Left ventricle myocardium inferior (tissue), 1 donor: ENCODE data around the gene EFHC1. TPM values are rescaled to one million over a fixed set of nuclear protein-coding genes. Genes with fewer than 3 reads are reported as not detected.

ENCODE experiments used
- DNase-seq: peaks from one replicate; pipeline ENCODE4 v3.0.0-alpha.2; 2020
- H3K27ac ChIP-seq: fragments of 200-600 bp; replicated peaks from 2 replicates; pipeline ENCODE4 v1.8.0; 2021
- H3K27me3 ChIP-seq: fragments of 200-600 bp; 2 replicates; pipeline ENCODE4 v1.8.0; 2021; ENCODE audit warnings: low read depth
- H3K36me3 ChIP-seq: fragments of 200-600 bp; 2 replicates; pipeline ENCODE4 v1.8.0; 2021
- H3K4me1 ChIP-seq: fragments of 200-600 bp; 2 replicates; pipeline ENCODE4 v1.8.0; 2021
- H3K4me3 ChIP-seq: fragments of 200-600 bp; 2 replicates; pipeline ENCODE4 v1.8.0; 2021; ENCODE audit warnings: mild to moderate bottlenecking, moderate library complexity
- H3K9me3 ChIP-seq: fragments of 200-600 bp; replicated peaks from 2 replicates; pipeline ENCODE4 v1.8.0; 2021
- intact Hi-C: fragments of 100-400 bp; cut with micrococcal nuclease; formaldehyde crosslinking; loops from one replicate; pipeline ENCODE4 v1.11.0; 2022
- total RNA-seq: library from RNA; stranded (reverse); fragmentation: NEBNext Ultra II Directional; extraction: Animal tissue kit (Norgen Biotek cat#: 25700); gene quantifications from one replicate; pipeline ENCODE4 v1.2.1, GENCODE V29; 2021
- TF ChIP-seq, protein P1 (sequence below): fragments of 200-600 bp; IDR thresholded peaks from 2 replicates; pipeline ENCODE4 v1.8.0; 2021; ENCODE audit warnings: antibody characterized with exemption, mild to moderate bottlenecking, borderline replicate concordance
- donor health status: DM: no; HTN: yes; CAD: no; lungs with severe emphysema.

Gene EFHC1
- total RNA-seq, 1 donor from 2014 or later = 5.7 TPM

DNA sequence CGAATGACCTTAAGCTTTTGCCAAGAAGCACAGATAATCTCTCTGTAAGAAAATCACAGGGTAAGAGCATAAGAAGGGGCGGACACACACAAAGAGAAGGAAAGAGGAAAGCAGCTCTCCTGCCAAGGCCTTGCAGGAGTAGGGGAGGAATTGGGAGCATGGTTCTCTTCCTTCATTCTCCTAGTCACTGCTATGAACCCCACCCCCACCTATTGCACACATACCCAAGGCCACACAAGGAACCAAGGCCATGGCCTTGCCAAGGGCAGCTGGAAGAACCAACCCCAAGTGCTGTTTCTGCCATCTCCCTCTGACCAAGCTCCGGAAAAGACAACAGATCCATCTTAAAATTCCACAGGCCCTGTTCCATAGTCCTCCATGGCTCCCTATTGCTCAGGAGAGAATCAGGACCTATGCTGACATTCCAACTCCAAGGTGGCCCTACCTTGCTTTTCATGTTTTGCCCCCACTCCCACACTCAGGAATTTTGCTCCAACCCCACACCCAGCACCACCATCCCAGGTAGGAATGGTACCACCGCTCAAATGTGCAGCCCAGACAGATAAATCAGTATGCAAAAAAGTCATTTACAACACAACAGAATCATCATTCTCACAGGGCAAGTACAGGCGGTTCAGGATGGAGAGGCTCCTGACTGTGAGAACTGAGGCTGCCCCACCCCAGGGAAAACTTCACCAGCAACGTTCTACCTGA lies 125.4 kb downstream of the EFHC1 start:
- Histone ChIP-seq H3K27me3 (no peaks in the 10 kb centered on the region), H3K27ac (no peak overlapping the region), H3K9me3 (no peaks in the 10 kb centered on the region), H3K4me3 (no peak overlapping the region), H3K4me1 (peaks cover 87% of the 10 kb centered on the region), H3K36me3 (no peaks in the 10 kb centered on the region)
- TF ChIP-seq, protein P1, sequence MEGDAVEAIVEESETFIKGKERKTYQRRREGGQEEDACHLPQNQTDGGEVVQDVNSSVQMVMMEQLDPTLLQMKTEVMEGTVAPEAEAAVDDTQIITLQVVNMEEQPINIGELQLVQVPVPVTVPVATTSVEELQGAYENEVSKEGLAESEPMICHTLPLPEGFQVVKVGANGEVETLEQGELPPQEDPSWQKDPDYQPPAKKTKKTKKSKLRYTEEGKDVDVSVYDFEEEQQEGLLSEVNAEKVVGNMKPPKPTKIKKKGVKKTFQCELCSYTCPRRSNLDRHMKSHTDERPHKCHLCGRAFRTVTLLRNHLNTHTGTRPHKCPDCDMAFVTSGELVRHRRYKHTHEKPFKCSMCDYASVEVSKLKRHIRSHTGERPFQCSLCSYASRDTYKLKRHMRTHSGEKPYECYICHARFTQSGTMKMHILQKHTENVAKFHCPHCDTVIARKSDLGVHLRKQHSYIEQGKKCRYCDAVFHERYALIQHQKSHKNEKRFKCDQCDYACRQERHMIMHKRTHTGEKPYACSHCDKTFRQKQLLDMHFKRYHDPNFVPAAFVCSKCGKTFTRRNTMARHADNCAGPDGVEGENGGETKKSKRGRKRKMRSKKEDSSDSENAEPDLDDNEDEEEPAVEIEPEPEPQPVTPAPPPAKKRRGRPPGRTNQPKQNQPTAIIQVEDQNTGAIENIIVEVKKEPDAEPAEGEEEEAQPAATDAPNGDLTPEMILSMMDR = no peak
- intact Hi-C loops = no loop called here
- no peak for DNase-seq

DNA sequence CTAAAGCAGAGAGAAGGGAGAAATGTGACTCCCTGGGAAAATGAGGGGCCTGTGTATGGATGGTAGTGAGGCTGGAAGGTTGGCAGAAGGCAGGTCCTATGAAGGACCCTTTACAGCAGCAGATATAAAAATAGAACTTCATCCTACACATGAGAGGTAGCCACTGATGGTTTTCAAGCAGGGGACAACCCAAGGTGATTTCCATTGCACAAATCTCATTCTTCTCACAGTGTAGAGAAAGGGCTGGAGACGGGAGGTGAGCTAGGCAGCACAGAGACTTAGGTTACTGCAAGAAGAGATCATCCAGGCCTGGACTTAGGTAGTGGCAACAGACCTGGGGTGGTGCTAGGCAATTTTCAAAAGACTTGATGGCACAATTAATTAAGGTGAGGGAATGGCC lies 126.0 kb downstream of the EFHC1 start:
- Histone ChIP-seq H3K36me3 (no peaks in the 10 kb centered on the region), H3K9me3 (no peaks in the 10 kb centered on the region), H3K4me3 (no peak overlapping the region), H3K27me3 (no peaks in the 10 kb centered on the region), H3K4me1 (peaks cover 87% of the 10 kb centered on the region), H3K27ac (no peak overlapping the region)
- intact Hi-C loops = no loop called here
- no peak for DNase-seq
- TF ChIP-seq, protein P1 = no peak

DNA sequence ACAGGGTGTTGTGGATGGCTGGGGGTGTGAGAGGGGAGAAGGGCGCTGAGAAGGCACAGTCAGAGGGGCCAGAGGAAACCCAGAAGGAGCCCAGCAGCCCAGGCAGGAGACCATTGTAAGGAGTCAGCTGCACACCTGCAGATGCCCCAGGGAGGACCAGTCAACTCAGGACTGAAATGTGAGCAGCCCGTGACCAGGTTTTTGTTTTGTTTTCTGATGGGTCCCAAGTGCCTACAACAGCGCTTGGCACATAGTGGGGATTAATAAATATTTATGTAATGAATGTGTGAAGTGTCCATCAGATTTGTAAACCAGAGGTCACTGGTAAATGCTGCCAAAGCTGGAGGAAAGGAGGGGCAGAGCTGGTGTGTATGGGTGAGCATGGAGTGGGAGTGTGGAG lies 126.5 kb downstream of the EFHC1 start:
- no peak for DNase-seq
- H3K36me3 ChIP-seq = no peaks in the 10 kb centered on the region
- no peaks in the 10 kb centered on the region for H3K27me3 ChIP-seq
- intact Hi-C loops = no loop called here
- H3K27ac ChIP-seq = no peak overlapping the region
- no peaks in the 10 kb centered on the region for H3K9me3 ChIP-seq
- TF ChIP-seq, protein P1 = no peak
- no peak overlapping the region for H3K4me3 ChIP-seq
- H3K4me1 ChIP-seq = peaks cover 88% of the 10 kb centered on the region

DNA sequence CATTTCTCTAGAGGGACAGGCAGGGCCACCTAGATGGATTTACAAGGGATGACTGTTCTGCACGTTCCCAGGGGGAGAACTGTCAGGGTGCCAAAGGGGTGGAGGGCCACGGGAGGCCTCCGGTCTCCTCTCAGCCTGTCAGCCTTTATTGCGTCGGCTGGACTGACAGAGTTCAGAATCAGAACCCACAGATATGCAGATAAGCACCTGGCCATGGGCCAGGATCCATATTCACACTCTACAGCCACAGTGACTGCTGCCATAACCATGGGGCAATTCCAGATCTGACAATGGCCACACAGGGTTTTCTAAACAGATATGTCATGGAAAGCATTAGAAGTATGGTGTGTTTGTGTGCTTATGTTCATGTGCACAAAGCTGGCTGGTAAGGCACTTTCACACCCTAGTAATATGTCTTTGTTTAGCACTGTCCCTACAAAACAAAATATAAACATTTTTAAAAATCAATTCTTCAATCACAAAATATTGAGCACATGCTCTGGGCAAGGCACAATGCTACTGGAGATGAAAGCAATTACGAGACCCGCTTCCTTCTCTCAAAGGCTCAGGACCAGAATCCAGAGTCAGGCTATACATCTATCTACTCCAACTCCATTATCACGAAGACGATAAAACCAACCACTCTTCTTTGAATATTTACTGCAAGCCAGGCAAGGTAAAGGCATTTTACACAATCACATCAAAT lies 127.7 kb downstream of the EFHC1 start:
- H3K4me3 ChIP-seq = no peak overlapping the region
- intact Hi-C loops = no loop called here
- H3K9me3 ChIP-seq = no peaks in the 10 kb centered on the region
- peaks cover 99% of the 10 kb centered on the region for H3K4me1 ChIP-seq
- TF ChIP-seq, protein P1 = no peak
- H3K36me3 ChIP-seq = no peaks in the 10 kb centered on the region
- no peak for DNase-seq
- no peaks in the 10 kb centered on the region for H3K27me3 ChIP-seq
- H3K27ac ChIP-seq = no peak overlapping the region

DNA sequence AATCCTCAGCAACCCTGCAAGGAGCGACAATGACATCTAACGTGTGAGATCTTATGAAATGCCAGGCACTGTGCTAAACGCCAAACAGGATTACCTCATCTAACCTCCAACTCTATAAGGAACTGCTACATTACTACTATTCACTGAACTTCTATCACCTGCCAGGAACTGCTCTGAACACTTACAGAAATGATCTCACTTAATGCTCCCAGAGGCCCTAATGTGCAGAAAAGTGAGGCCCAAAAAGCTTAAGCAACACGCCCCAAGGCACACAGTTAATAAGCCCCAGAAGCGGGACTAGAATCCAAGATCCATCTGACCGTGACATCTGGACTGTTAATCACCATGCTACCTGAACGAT lies 128.2 kb downstream of the EFHC1 start:
- Histone ChIP-seq H3K9me3 (no peaks in the 10 kb centered on the region), H3K36me3 (no peaks in the 10 kb centered on the region), H3K27ac (no peak overlapping the region), H3K4me1 (peaks cover 98% of the 10 kb centered on the region), H3K27me3 (no peaks in the 10 kb centered on the region), H3K4me3 (no peak overlapping the region)
- intact Hi-C loops = no loop called here
- DNase-seq = no peak
- TF ChIP-seq, protein P1 = no peak
